Neural progenitor cell (in vitro differentiated cells): ENCODE measurements around the gene TRPM2.

Source experiments
- EZH2 ChIP-seq: fragments of 200-600 bp; sonication (generic); IDR thresholded peaks from 2 replicates; pipeline ENCODE4 v1.6.1; 2017; ENCODE audit warnings: antibody characterized with exemption, mild to moderate bottlenecking, moderate library complexity
- EZH2phosphoT487 ChIP-seq: fragments of 200-600 bp; sonication (generic); IDR thresholded peaks from 2 replicates; pipeline ENCODE4 v1.6.1; 2017; ENCODE audit warnings: antibody characterized with exemption
- TF ChIP-seq, protein P1 (sequence below): fragments of 200-600 bp; sonication (generic); IDR thresholded peaks from 2 replicates; pipeline ENCODE4 v1.5.1; 2017; ENCODE audit warnings: antibody characterized with exemption, mild to moderate bottlenecking

DNA sequence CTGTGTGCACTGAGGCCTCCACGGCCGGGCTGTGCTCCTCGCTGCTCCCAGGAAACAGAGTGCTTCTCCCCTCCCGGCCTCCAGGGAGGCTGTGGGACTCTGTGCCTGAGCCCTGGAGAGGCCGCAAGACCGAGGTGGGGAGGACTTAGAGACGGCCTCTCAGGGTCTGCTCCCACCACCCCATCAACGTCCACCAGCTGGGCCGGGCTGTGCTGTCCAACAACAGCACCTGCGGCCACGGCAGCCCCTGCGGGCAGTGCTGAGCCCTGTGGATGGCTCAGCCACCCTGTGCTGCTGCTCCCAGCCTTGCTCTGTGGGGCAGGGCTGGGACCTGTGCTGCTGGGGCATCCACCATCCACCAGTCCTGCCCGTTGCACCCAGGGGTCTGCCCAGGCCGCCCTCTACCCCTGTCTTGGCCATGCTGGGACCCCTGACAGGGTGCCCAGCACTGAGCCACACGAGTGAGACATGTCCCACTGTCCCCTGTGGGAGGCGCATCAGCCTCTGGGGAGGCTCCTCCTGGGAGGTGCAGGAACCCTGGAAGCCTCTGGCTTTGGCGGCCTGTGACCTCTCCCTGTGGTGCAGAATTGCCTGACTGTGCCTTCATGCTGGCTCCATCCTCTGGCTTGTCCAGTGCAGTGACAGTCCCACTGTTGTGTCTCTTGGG, 70.7 kb downstream of the TRPM2 start:
- TF ChIP-seq, protein P1, sequence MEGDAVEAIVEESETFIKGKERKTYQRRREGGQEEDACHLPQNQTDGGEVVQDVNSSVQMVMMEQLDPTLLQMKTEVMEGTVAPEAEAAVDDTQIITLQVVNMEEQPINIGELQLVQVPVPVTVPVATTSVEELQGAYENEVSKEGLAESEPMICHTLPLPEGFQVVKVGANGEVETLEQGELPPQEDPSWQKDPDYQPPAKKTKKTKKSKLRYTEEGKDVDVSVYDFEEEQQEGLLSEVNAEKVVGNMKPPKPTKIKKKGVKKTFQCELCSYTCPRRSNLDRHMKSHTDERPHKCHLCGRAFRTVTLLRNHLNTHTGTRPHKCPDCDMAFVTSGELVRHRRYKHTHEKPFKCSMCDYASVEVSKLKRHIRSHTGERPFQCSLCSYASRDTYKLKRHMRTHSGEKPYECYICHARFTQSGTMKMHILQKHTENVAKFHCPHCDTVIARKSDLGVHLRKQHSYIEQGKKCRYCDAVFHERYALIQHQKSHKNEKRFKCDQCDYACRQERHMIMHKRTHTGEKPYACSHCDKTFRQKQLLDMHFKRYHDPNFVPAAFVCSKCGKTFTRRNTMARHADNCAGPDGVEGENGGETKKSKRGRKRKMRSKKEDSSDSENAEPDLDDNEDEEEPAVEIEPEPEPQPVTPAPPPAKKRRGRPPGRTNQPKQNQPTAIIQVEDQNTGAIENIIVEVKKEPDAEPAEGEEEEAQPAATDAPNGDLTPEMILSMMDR: no peak
- TF ChIP-seq EZH2: no peak
- TF ChIP-seq EZH2phosphoT487: no peak
